Thymus (tissue), 11 donors: ENCODE measurements around the gene OASL. TPM values are rescaled to one million over a fixed set of nuclear protein-coding genes. Genes with fewer than 3 reads are reported as not detected.

Source experiments
- DNase-seq, 9 donors: peaks; one replicate each; pipeline ENCODE4 v3.0.0-alpha.2; 2013; ENCODE audit warnings: low spot score in 9 of 9, low read depth in 6 of 9, missing footprints in 1 of 9
- H3K27ac ChIP-seq, 2 donors: one replicate each; pipeline ENCODE4 v1.5.1; 2013; ENCODE audit warnings: control low read depth in 1 of 2, low read depth in 1 of 2, low read length in 1 of 2, mild to moderate bottlenecking in 1 of 2, moderate library complexity in 1 of 2
- H3K27me3 ChIP-seq, 2 donors: one replicate each; pipeline ENCODE4 v1.5.1; 2013; ENCODE audit warnings: low read length in 1 of 2; ENCODE audit not compliant: control insufficient read depth in 2 of 2, insufficient read depth in 1 of 2
- H3K36me3 ChIP-seq, 2 donors: one replicate each; pipeline ENCODE4 v1.5.1; 2013; ENCODE audit warnings: low read length in 1 of 2, mild to moderate bottlenecking in 1 of 2, moderate library complexity in 1 of 2; ENCODE audit not compliant: control insufficient read depth in 2 of 2, insufficient read depth in 2 of 2
- H3K4me1 ChIP-seq, 2 donors: one replicate each; pipeline ENCODE4 v1.5.1; 2013; ENCODE audit warnings: low read length in 2 of 2; ENCODE audit not compliant: control insufficient read depth in 2 of 2, insufficient read depth in 2 of 2
- H3K4me3 ChIP-seq, 2 donors: one replicate each; pipeline ENCODE4 v1.5.1; 2013; ENCODE audit warnings: low read length in 2 of 2, control low read depth in 1 of 2, mild to moderate bottlenecking in 1 of 2
- H3K9me3 ChIP-seq, 2 donors: one replicate each; pipeline ENCODE4 v1.5.1; 2013; ENCODE audit warnings: low read length in 1 of 2, mild to moderate bottlenecking in 1 of 2; ENCODE audit not compliant: control insufficient read depth in 2 of 2, insufficient read depth in 1 of 2
- WGBS: extraction: QIAGEN DNeasy Blood & Tissue Kit; methylation state at CpG from one replicate; pipeline ENCODE4 v1.1.7; 2013; 5-methylcytosine and 5-hydroxymethylcytosine counted together
- polyA plus RNA-seq: library from polyadenylated mRNA; stranded (reverse); fragments of 200-250 nt; gene quantifications from one replicate; pipeline ENCODE4 v1.2.3, GENCODE V29; 2013
- total RNA-seq: library from RNA; stranded (reverse); fragments of 120-200 nt; gene quantifications from one replicate; pipeline ENCODE4 v1.2.4, GENCODE V29; 2013
- donor health status: healthy.

The OASL gene
- total and polyA plus RNA-seq, 2 donors: 5.7 to 6.3 TPM

GRCh38 chr12:120970310-120970709, 68.7 kb downstream of the OASL start:
- no peak overlapping the region for H3K27ac ChIP-seq
- no peaks in the 10 kb centered on the region for H3K27me3 ChIP-seq
- no peak overlapping the region for H3K4me3 ChIP-seq
- no peaks in the 10 kb centered on the region for H3K9me3 ChIP-seq
- 94% methylated on average over 3 of the region's 3 CpGs for WGBS
- DNase-seq: no peak
- peaks cover 0 to 6% of the 10 kb centered on the region in 2 donors for H3K4me1 ChIP-seq
- H3K36me3 ChIP-seq: no peaks in the 10 kb centered on the region

Other genes with a start within 250 kb of the OASL start
- 10.9 TPM for gene SPPL3, start 134.9 kb downstream of the OASL start, total RNA-seq
- 22.4 TPM for gene SPPL3, start 134.9 kb downstream of the OASL start, polyA plus RNA-seq
- not detected for gene HNF1A, start 60.7 kb downstream of the OASL start, total RNA-seq
- gene HNF1A, start 60.7 kb downstream of the OASL start, polyA plus RNA-seq: 0.09 TPM
- 10.3 TPM for gene C12orf43, start 22.8 kb downstream of the OASL start, total RNA-seq
- gene C12orf43, start 22.8 kb downstream of the OASL start, polyA plus RNA-seq: 10.1 TPM
- 1.7 TPM for gene P2RX7, start 93.6 kb upstream of the OASL start, total RNA-seq
- 2.3 TPM for gene P2RX7, start 93.6 kb upstream of the OASL start, polyA plus RNA-seq
- 14.4 TPM for gene P2RX4, start 170.9 kb upstream of the OASL start, total RNA-seq
- gene P2RX4, start 170.9 kb upstream of the OASL start, polyA plus RNA-seq: 15.2 TPM